Activated B cell treated with CpG ODN at 0.5 μM for 24 hours (primary cell): Measurements from ENCODE around the gene HTR1D. TPM values are rescaled to one million over a fixed set of nuclear protein-coding genes. Genes with fewer than 3 reads are reported as not detected.

Experiments
- ATAC-seq: fragments of 200-7000 bp; cut with Tn5 transposase; one replicate; pipeline ENCODE4 v1.10.0; 2021; ENCODE audit warnings: low read depth, mild to moderate bottlenecking, moderate library complexity
- CTCF ChIA-PET: fragments of 350-600 bp; sonication (Branson Sonifier 250); formaldehyde crosslinking; loops from one replicate; lab custom pipeline; 2021; ENCODE audit warnings: antibody characterized with exemption; lab: Charles Lee
- POLR2A ChIA-PET: fragments of 350-600 bp; sonication (Branson Sonifier 250); formaldehyde crosslinking; loops from one replicate; lab custom pipeline; 2021; ENCODE audit warnings: antibody characterized with exemption; lab: Charles Lee
- DNase-seq: peaks from one replicate; pipeline ENCODE4 v3.0.0; 2022
- H3K27ac Mint-ChIP-seq: one replicate; pipeline ENCODE4 v1.8.0; 2020; ENCODE audit warnings: mixed read lengths
- H3K27me3 Mint-ChIP-seq: one replicate; pipeline ENCODE4 v1.8.0; 2021; ENCODE audit warnings: mixed read lengths
- H3K36me3 Mint-ChIP-seq: one replicate; pipeline ENCODE4 v1.8.0; 2021; ENCODE audit warnings: low read depth, mixed read lengths
- H3K4me1 Mint-ChIP-seq: one replicate; pipeline ENCODE4 v1.8.0; 2021; ENCODE audit warnings: mixed read lengths
- H3K4me3 Mint-ChIP-seq: one replicate; pipeline ENCODE4 v1.8.0; 2020; ENCODE audit warnings: mild to moderate bottlenecking, mixed read lengths
- H3K9me3 Mint-ChIP-seq: one replicate; pipeline ENCODE4 v1.8.0; 2020; ENCODE audit warnings: mixed read lengths
- CTCF ChIP-seq: fragments of 200-600 bp; IDR thresholded peaks from one replicate; pipeline ENCODE4 v1.8.0; 2022; ENCODE audit warnings: antibody characterized with exemption, mild to moderate bottlenecking
- intact Hi-C: fragments of 100-400 bp; cut with micrococcal nuclease; formaldehyde crosslinking; loops from one replicate; pipeline ENCODE4 v1.15.1; 2024
- total RNA-seq: library from RNA; stranded (reverse); gene quantifications from 2 replicates; pipeline ENCODE4 v1.2.3, GENCODE V29; 2022

HTR1D gene
- total RNA-seq, 1 donor from 2014 or later: not detected

GRCh38 chr1:23178414-23178813 lies 38.9 kb downstream of the HTR1D start:
- Mint-ChIP-seq H3K27ac (peak overlapping the region; percentile 53), H3K9me3 (peaks cover 2% of the 10 kb centered on the region), H3K4me3 (peak overlapping the region; percentile 77), H3K4me1 (peaks cover 33% of the 10 kb centered on the region), H3K36me3 (no peaks in the 10 kb centered on the region), H3K27me3 (peaks cover 4% of the 10 kb centered on the region)
- POLR2A ChIA-PET: interaction anchor here (0.7 to 3.9 kb wide), 3 partner anchors 10 to 80 kb away, joined by 3 to 25 read pairs (median 4); partner anchors contain the start of gene LUZP1
- TF ChIP-seq CTCF: no peak
- CTCF ChIA-PET: interaction anchor here (3.0 kb wide), 1 partner anchor 79 kb away, joined by 23 read pairs; no protein-coding TSS in a partner anchor
- DNase-seq (no peak), ATAC-seq (no peak)
- intact Hi-C loops: loop anchor here (5.0 kb wide), 1 partner anchor 164 kb away; the partner anchor contains the start of gene HNRNPR

GRCh38 chr1:23177438-23178380 lies 39.6 kb downstream of the HTR1D start:
- no peak for TF ChIP-seq CTCF
- Mint-ChIP-seq H3K27me3 (peaks cover 4% of the 10 kb centered on the region), H3K4me1 (peaks cover 33% of the 10 kb centered on the region), H3K4me3 (peak overlapping the region; percentile 77), H3K36me3 (no peaks in the 10 kb centered on the region), H3K27ac (peak overlapping the region; percentile 73), H3K9me3 (peaks cover 2% of the 10 kb centered on the region)
- POLR2A ChIA-PET: interaction anchor here (0.6 to 3.9 kb wide), 4 partner anchors 9 to 157 kb away, joined by 3 to 25 read pairs (median 6); partner anchors contain the start of gene LUZP1
- ATAC-seq (peak; percentile 97), DNase-seq (peak; percentile 66)
- CTCF ChIA-PET: interaction anchor here (3.0 kb wide), 1 partner anchor 78 kb away, joined by 23 read pairs; no protein-coding TSS in a partner anchor
- intact Hi-C loops: loop anchor here (1.0 to 5.0 kb wide), 2 partner anchors 9 to 165 kb away; partner anchors contain the start of genes HNRNPR and LUZP1

GRCh38 chr1:23177031-23177430 lies 40.3 kb downstream of the HTR1D start:
- intact Hi-C loops: loop anchor here (1.0 to 5.0 kb wide), 2 partner anchors 9 to 165 kb away; partner anchors contain the start of genes HNRNPR and LUZP1
- H3K36me3 Mint-ChIP-seq: no peaks in the 10 kb centered on the region
- TF ChIP-seq CTCF: no peak
- peak overlapping the region; percentile 67 for H3K4me3 Mint-ChIP-seq
- H3K27ac Mint-ChIP-seq: peak overlapping the region; percentile 73
- DNase-seq: no peak
- ChIA-PET CTCF (interaction anchor here (3.0 kb wide), 1 partner anchor 77 kb away, joined by 23 read pairs; no protein-coding TSS in a partner anchor), POLR2A (interaction anchor here (1.4 to 3.9 kb wide), 2 partner anchors 9 to 78 kb away, joined by 4 to 25 read pairs; partner anchors contain the start of gene LUZP1)
- ATAC-seq: no peak
- peaks cover 33% of the 10 kb centered on the region for H3K4me1 Mint-ChIP-seq
- peaks cover 2% of the 10 kb centered on the region for H3K9me3 Mint-ChIP-seq
- H3K27me3 Mint-ChIP-seq: peaks cover 2% of the 10 kb centered on the region

GRCh38 chr1:23174426-23175110 lies 42.7 kb downstream of the HTR1D start:
- DNase-seq (no peak), ATAC-seq (no peak)
- peak overlapping the region; percentile 37 for H3K27ac Mint-ChIP-seq
- ChIA-PET CTCF (interaction anchor here (2.4 kb wide), 1 partner anchor 9 kb away, joined by 10 read pairs; no protein-coding TSS in a partner anchor), POLR2A (interaction anchor here (1.1 kb wide), 1 partner anchor 75 kb away, joined by 3 read pairs; no protein-coding TSS in a partner anchor)
- H3K27me3 Mint-ChIP-seq: no peaks in the 10 kb centered on the region
- H3K4me1 Mint-ChIP-seq: peaks cover 40% of the 10 kb centered on the region
- no peak for TF ChIP-seq CTCF
- no peaks in the 10 kb centered on the region for H3K36me3 Mint-ChIP-seq
- peaks cover 2% of the 10 kb centered on the region for H3K9me3 Mint-ChIP-seq
- intact Hi-C loops: loop anchor here (5.0 kb wide), 1 partner anchor 168 kb away; the partner anchor contains the start of gene HNRNPR
- no peak overlapping the region for H3K4me3 Mint-ChIP-seq
